ENCODE results near the gene MGAT4B. TPM values are rescaled to one million over a fixed set of nuclear protein-coding genes. Genes with fewer than 3 reads are reported as not detected.

The MGAT4B gene
- total and polyA plus RNA-seq, 9 donors = 34.4 to 83.8 (median 69.4) TPM

Other genes with a start within 250 kb of the MGAT4B start
- gene HNRNPH1, start 183.2 kb downstream of the MGAT4B start, total RNA-seq = 396 TPM
- gene HNRNPH1, start 183.2 kb downstream of the MGAT4B start, polyA plus RNA-seq (ENCODE audit: insufficient read depth in 1 of 8, insufficient read length in 8 of 8, low replicate concordance in 1 of 8) = 100 to 1,000 TPM; 430 to 829 (median 580) TPM
- not detected for gene CBY3, start 125.8 kb downstream of the MGAT4B start, total RNA-seq
- gene CBY3, start 125.8 kb downstream of the MGAT4B start, polyA plus RNA-seq (ENCODE audit: insufficient read depth in 1 of 8, insufficient read length in 8 of 8, low replicate concordance in 1 of 8) = under 1 TPM in 7 of 8 donors, not detected in 1; 0.39 to 0.63 (median 0.61) TPM
- 202 TPM for gene CANX, start 107.9 kb downstream of the MGAT4B start, total RNA-seq
- gene CANX, start 107.9 kb downstream of the MGAT4B start, polyA plus RNA-seq (ENCODE audit: insufficient read depth in 1 of 8, insufficient read length in 8 of 8, low replicate concordance in 1 of 8) = 100 to 1,000 TPM; 176 to 267 (median 213) TPM
- gene MAML1, start 74.0 kb downstream of the MGAT4B start, total RNA-seq = 11.3 TPM
- 10 to 100 TPM; 21.2 to 35.1 (median 27.2) TPM for gene MAML1, start 74.0 kb downstream of the MGAT4B start, polyA plus RNA-seq (ENCODE audit: insufficient read depth in 1 of 8, insufficient read length in 8 of 8, low replicate concordance in 1 of 8)
- gene LTC4S, start 12.9 kb downstream of the MGAT4B start, total RNA-seq = 2.3 TPM
- 1 to 10 TPM; 2.3 to 4.6 (median 3.6) TPM for gene LTC4S, start 12.9 kb downstream of the MGAT4B start, polyA plus RNA-seq (ENCODE audit: insufficient read depth in 1 of 8, insufficient read length in 8 of 8, low replicate concordance in 1 of 8)
- gene SQSTM1, start 14.0 kb upstream of the MGAT4B start, total RNA-seq = 67.7 TPM
- gene SQSTM1, start 14.0 kb upstream of the MGAT4B start, polyA plus RNA-seq (ENCODE audit: insufficient read depth in 1 of 8, insufficient read length in 8 of 8, low replicate concordance in 1 of 8) = 10 to 100 TPM; 61.2 to 75.9 (median 71.4) TPM
- 20.2 TPM for gene MRNIP, start 52.0 kb upstream of the MGAT4B start, total RNA-seq
- 10 to 100 TPM; 10.7 to 18.4 (median 15.8) TPM for gene MRNIP, start 52.0 kb upstream of the MGAT4B start, polyA plus RNA-seq (ENCODE audit: insufficient read depth in 1 of 8, insufficient read length in 8 of 8, low replicate concordance in 1 of 8)
- 20.1 TPM for gene TBC1D9B, start 101.0 kb upstream of the MGAT4B start, total RNA-seq
- 10 to 100 TPM; 45.1 to 71.7 (median 57.4) TPM for gene TBC1D9B, start 101.0 kb upstream of the MGAT4B start, polyA plus RNA-seq (ENCODE audit: insufficient read depth in 1 of 8, insufficient read length in 8 of 8, low replicate concordance in 1 of 8)